H9 (cell line): ENCODE measurements around the gene PRTFDC1. TPM values are rescaled to one million over a fixed set of nuclear protein-coding genes. Genes with fewer than 3 reads are reported as not detected.

Experiments
- DNase-seq: peaks from one replicate; pipeline ENCODE4 v3.0.0-alpha.2; 2017
- H2AFZ ChIP-seq: one replicate; pipeline ENCODE4 v1.6.1; 2013; ENCODE audit warnings: mild to moderate bottlenecking, low read length, control low read depth, moderate library complexity
- H2AK5ac ChIP-seq: 2 replicates; pipeline ENCODE4 v1.6.1; 2013; ENCODE audit warnings: low read length, control low read depth, mixed read lengths; ENCODE audit not compliant: insufficient read length
- H2BK120ac ChIP-seq: one replicate; pipeline ENCODE4 v1.6.1; 2013; ENCODE audit warnings: low read depth, mild to moderate bottlenecking, low read length, control low read depth, inconsistent platforms; ENCODE audit not compliant: poor library complexity, severe bottlenecking
- H2BK12ac ChIP-seq: 2 replicates; pipeline ENCODE4 v1.6.1; 2013; ENCODE audit warnings: low read length, control low read depth, mixed read lengths, low read depth; ENCODE audit not compliant: insufficient read length
- H2BK15ac ChIP-seq: 2 replicates; pipeline ENCODE4 v1.6.1; 2013; ENCODE audit warnings: low read depth, low read length, control low read depth
- H2BK20ac ChIP-seq: one replicate; pipeline ENCODE4 v1.6.1; 2013; ENCODE audit warnings: low read depth, mild to moderate bottlenecking, low read length, control low read depth, inconsistent platforms; ENCODE audit not compliant: poor library complexity, severe bottlenecking
- H2BK5ac ChIP-seq: 2 replicates; pipeline ENCODE4 v1.6.1; 2013; ENCODE audit warnings: low read length, control low read depth, mixed read lengths; ENCODE audit not compliant: insufficient read length
- H3K14ac ChIP-seq: 2 replicates; pipeline ENCODE4 v1.6.1; 2013; ENCODE audit warnings: low read length, control low read depth; ENCODE audit not compliant: insufficient read depth
- H3K18ac ChIP-seq: 2 replicates; pipeline ENCODE4 v1.6.1; 2013; ENCODE audit warnings: low read depth, mild to moderate bottlenecking, mixed read lengths, low read length, control low read depth; ENCODE audit not compliant: insufficient read length
- H3K23ac ChIP-seq: 2 replicates; pipeline ENCODE4 v1.6.1; 2013; ENCODE audit warnings: low read length, control low read depth, mixed read lengths, low read depth; ENCODE audit not compliant: insufficient read length
- H3K23me2 ChIP-seq: 2 replicates; pipeline ENCODE4 v1.6.1; 2013; ENCODE audit warnings: low read depth, mild to moderate bottlenecking, mixed read lengths, low read length, control low read depth; ENCODE audit not compliant: insufficient read length, poor library complexity, severe bottlenecking
- H3K27ac ChIP-seq: 2 replicates; pipeline ENCODE4 v1.5.1; 2013; ENCODE audit warnings: low read length, control low read depth, mixed read lengths, low read depth; ENCODE audit not compliant: insufficient read length
- H3K27me3 ChIP-seq: 2 replicates; pipeline ENCODE4 v1.6.1; 2013; ENCODE audit warnings: low read length, control low read depth, inconsistent platforms; ENCODE audit not compliant: insufficient read depth
- H3K4ac ChIP-seq: 2 replicates; pipeline ENCODE4 v1.6.1; 2013; ENCODE audit warnings: low read depth, mild to moderate bottlenecking, control low read depth, inconsistent platforms, low read length, moderate library complexity
- H3K4me1 ChIP-seq: 2 replicates; pipeline ENCODE4 v1.6.1; 2013; ENCODE audit warnings: low read length, control low read depth, inconsistent platforms; ENCODE audit not compliant: insufficient read depth
- H3K4me2 ChIP-seq: 2 replicates; pipeline ENCODE4 v1.6.1; 2013; ENCODE audit warnings: low read length, control low read depth, mixed read lengths; ENCODE audit not compliant: insufficient read length, insufficient read depth
- H3K56ac ChIP-seq: 2 replicates; pipeline ENCODE4 v1.6.1; 2013; ENCODE audit warnings: low read depth, mild to moderate bottlenecking, mixed read lengths, low read length, control low read depth; ENCODE audit not compliant: insufficient read length
- H3K79me1 ChIP-seq: 2 replicates; pipeline ENCODE4 v1.6.1; 2013; ENCODE audit warnings: low read depth, mild to moderate bottlenecking, moderate library complexity, low read length, control low read depth, inconsistent platforms; ENCODE audit not compliant: insufficient read depth, poor library complexity, severe bottlenecking
- H3K79me2 ChIP-seq: 2 replicates; pipeline ENCODE4 v1.6.1; 2013; ENCODE audit warnings: low read length, control low read depth, inconsistent platforms; ENCODE audit not compliant: insufficient read depth
- H3K9ac ChIP-seq: 2 replicates; pipeline ENCODE4 v1.6.1; 2013; ENCODE audit warnings: low read length, control low read depth, mixed read lengths; ENCODE audit not compliant: insufficient read length; ENCODE audit errors: extremely low read depth
- H3K9me3 ChIP-seq: one replicate; pipeline ENCODE4 v1.6.1; 2013; ENCODE audit warnings: low read depth, low read length, inconsistent platforms; ENCODE audit not compliant: control insufficient read depth
- H3T11ph ChIP-seq: one replicate; pipeline ENCODE4 v1.6.1; 2013; ENCODE audit warnings: mild to moderate bottlenecking, low read length, control low read depth, inconsistent platforms
- H4K20me1 ChIP-seq: one replicate; pipeline ENCODE4 v1.6.1; 2013; ENCODE audit not compliant: control insufficient read depth, insufficient read length, insufficient read depth
- H4K5ac ChIP-seq: 2 replicates; pipeline ENCODE4 v1.6.1; 2013; ENCODE audit warnings: low read depth, mild to moderate bottlenecking, mixed read lengths, low read length, control low read depth; ENCODE audit not compliant: insufficient read length
- H4K8ac ChIP-seq: replicated peaks from 2 replicates; pipeline ENCODE4 v1.6.1; 2013; ENCODE audit warnings: low read length, control low read depth, mixed read lengths, low read depth; ENCODE audit not compliant: insufficient read length
- H4K91ac ChIP-seq: 2 replicates; pipeline ENCODE4 v1.6.1; 2013; ENCODE audit warnings: low read depth, mild to moderate bottlenecking, moderate library complexity, mixed read lengths, low read length, control low read depth; ENCODE audit not compliant: insufficient read length
- H3K27ac Mint-ChIP-seq, 3 experiments: 2 replicates in 2 of 3; 3 replicates in 1 of 3; pipeline ENCODE4 v1.8.0; 2020 to 2021; ENCODE audit warnings: mixed read lengths in 3 of 3, mild to moderate bottlenecking in 1 of 3, moderate library complexity in 1 of 3
- H3K27me3 Mint-ChIP-seq: 2 replicates; pipeline ENCODE4 v1.8.0; 2021; ENCODE audit warnings: low read depth, mild to moderate bottlenecking, moderate library complexity, mixed read lengths
- H3K36me3 Mint-ChIP-seq, 3 experiments: 2 replicates in 2 of 3; 3 replicates in 1 of 3; pipeline ENCODE4 v1.8.0; 2020 to 2021; ENCODE audit warnings: low read depth in 3 of 3, mixed read lengths in 3 of 3; ENCODE audit not compliant: insufficient read depth in 1 of 3
- H3K4me1 Mint-ChIP-seq, 2 experiments: 2 replicates each; pipeline ENCODE4 v1.8.0; 2020; ENCODE audit warnings: mixed read lengths in 2 of 2
- H3K4me3 Mint-ChIP-seq, 2 experiments: 2 replicates in 1 of 2; 3 replicates in 1 of 2; pipeline ENCODE4 v1.8.0; 2020 to 2021; ENCODE audit warnings: mild to moderate bottlenecking in 2 of 2, mixed read lengths in 2 of 2, moderate library complexity in 1 of 2
- H3K9me3 Mint-ChIP-seq, 2 experiments: 2 replicates in 1 of 2; 3 replicates in 1 of 2; pipeline ENCODE4 v1.8.0; 2020; ENCODE audit warnings: mild to moderate bottlenecking in 2 of 2, mixed read lengths in 2 of 2, moderate library complexity in 1 of 2
- CTCF ChIP-seq: fragments of 200-600 bp; sonication (generic); conservative IDR thresholded peaks from 3 replicates; pipeline ENCODE4 v1.8.0; 2021; ENCODE audit warnings: antibody characterized with exemption, mild to moderate bottlenecking
- WGBS: extraction: QIAGEN DNeasy Blood & Tissue Kit; methylation state at CpG from one replicate; pipeline ENCODE4 v1.1.7; 2013; ENCODE audit warnings: missing lambda C conversion rate, low lambda C conversion rate, mixed read lengths; ENCODE audit not compliant: insufficient read length; ENCODE audit errors: extremely low coverage; 5-methylcytosine and 5-hydroxymethylcytosine counted together
- total RNA-seq: library from RNA; stranded (reverse); gene quantifications from 2 replicates; pipeline ENCODE4 v1.2.1, GENCODE V29; 2021

PRTFDC1 gene
- total RNA-seq, 1 experiment from 2014 or later, result 7.5 TPM

GRCh38 chr10:24848195-24848594 lies 104.2 kb downstream of the PRTFDC1 start:
- Histone ChIP-seq H4K20me1 (no peaks in the 10 kb centered on the region), H2BK15ac (no peak overlapping the region), H3K18ac (no peak overlapping the region), H2BK20ac (no peak overlapping the region), H3K23me2 (no peaks in the 10 kb centered on the region), H3K23ac (no peak overlapping the region), H3K79me2 (no peaks in the 10 kb centered on the region), H3K9ac (no peak overlapping the region), H3K4me1 (peaks cover 6% of the 10 kb centered on the region; the same call in 1 of the 2 replicates), H2AFZ (no peak overlapping the region), H3K14ac (no peak overlapping the region), H3T11ph (no peak overlapping the region), H3K4ac (no peak overlapping the region), H3K56ac (no peak overlapping the region), H3K4me2 (no peak overlapping the region), H3K27me3 (no peaks in the 10 kb centered on the region), H2AK5ac (no peak overlapping the region), H2BK12ac (no peak overlapping the region), H3K27ac (no peak overlapping the region), H2BK120ac (no peak overlapping the region), H3K79me1 (no peaks in the 10 kb centered on the region), H4K5ac (no peak overlapping the region), H4K8ac (no peak overlapping the region), H4K91ac (no peak overlapping the region), H2BK5ac (no peak overlapping the region), H3K9me3 (no peaks in the 10 kb centered on the region)
- Mint-ChIP-seq H3K4me1 (peaks cover 32 to 37% of the 10 kb centered on the region in 2 experiments), H3K36me3 (no peaks in the 10 kb centered on the region), H3K27ac (no peak overlapping the region), H3K27me3 (no peaks in the 10 kb centered on the region; the same call in 1 of the 2 replicates), H3K4me3 (no peak overlapping the region), H3K9me3 (no peaks in the 10 kb centered on the region)
- WGBS, result no CpG with 5 or more reads among the region's 6 CpGs
- TF ChIP-seq CTCF, result no peak
- DNase-seq, result no peak
